ENCODE measurements around the gene KLHL17. TPM values are rescaled to one million over a fixed set of nuclear protein-coding genes. Genes with fewer than 3 reads are reported as not detected.

KLHL17 gene
- total RNA-seq, 1 donor from 2014 or later: 36.8 TPM

GRCh38 chr1:936348-937264 is 23.8 kb upstream of the KLHL17 start:
- Mint-ChIP-seq H3K9me3 (no peaks in the 10 kb centered on the region), H3K27me3 (ENCODE audit: low read depth) (peaks cover 43% of the 10 kb centered on the region), H3K27ac (no peak overlapping the region), H3K4me3 (ENCODE audit: low read depth) (no peak overlapping the region), H3K36me3 (ENCODE audit: low read depth) (no peaks in the 10 kb centered on the region), H3K4me1 (ENCODE audit: low read depth) (peaks cover 3% of the 10 kb centered on the region)
- intact Hi-C loops (cut with micrococcal nuclease): no loop called here
- DNase-seq (ENCODE audit: low spot score): no peak

GRCh38 chr1:937521-937920 is 22.9 kb upstream of the KLHL17 start:
- no peaks in the 10 kb centered on the region for H3K36me3 Mint-ChIP-seq (ENCODE audit: low read depth)
- H3K27me3 Mint-ChIP-seq (ENCODE audit: low read depth): peaks cover 42% of the 10 kb centered on the region
- no peak for DNase-seq (ENCODE audit: low spot score)
- intact Hi-C loops (cut with micrococcal nuclease): no loop called here
- H3K4me3 Mint-ChIP-seq (ENCODE audit: low read depth): no peak overlapping the region
- no peak overlapping the region for H3K27ac Mint-ChIP-seq
- no peaks in the 10 kb centered on the region for H3K9me3 Mint-ChIP-seq
- H3K4me1 Mint-ChIP-seq (ENCODE audit: low read depth): peaks cover 3% of the 10 kb centered on the region

- H3K4me3 Mint-ChIP-seq (ENCODE audit: low read depth): no peak overlapping the region
- peaks cover 3% of the 10 kb centered on the region for H3K4me1 Mint-ChIP-seq (ENCODE audit: low read depth)
- no peak overlapping the region for H3K27ac Mint-ChIP-seq
- no peak for DNase-seq (ENCODE audit: low spot score)
- H3K9me3 Mint-ChIP-seq: no peaks in the 10 kb centered on the region
- peaks cover 41% of the 10 kb centered on the region for H3K27me3 Mint-ChIP-seq (ENCODE audit: low read depth)
- peaks cover 2% of the 10 kb centered on the region for H3K36me3 Mint-ChIP-seq (ENCODE audit: low read depth)
- intact Hi-C loops (cut with micrococcal nuclease): no loop called here
These were observed 22.2 kb upstream of the KLHL17 start for GRCh38 chr1:938088-938683.

- no peak overlapping the region for H3K27ac Mint-ChIP-seq
- intact Hi-C loops (cut with micrococcal nuclease): no loop called here
- H3K4me3 Mint-ChIP-seq (ENCODE audit: low read depth): no peak overlapping the region
- H3K36me3 Mint-ChIP-seq (ENCODE audit: low read depth): peaks cover 5% of the 10 kb centered on the region
- DNase-seq (ENCODE audit: low spot score): no peak
- peaks cover 39% of the 10 kb centered on the region for H3K27me3 Mint-ChIP-seq (ENCODE audit: low read depth)
- peaks cover 3% of the 10 kb centered on the region for H3K4me1 Mint-ChIP-seq (ENCODE audit: low read depth)
- H3K9me3 Mint-ChIP-seq: no peaks in the 10 kb centered on the region
These were observed 21.5 kb upstream of the KLHL17 start for GRCh38 chr1:938711-939489.

GRCh38 chr1:939511-940106 is 20.8 kb upstream of the KLHL17 start:
- peaks cover 39% of the 10 kb centered on the region for H3K27me3 Mint-ChIP-seq (ENCODE audit: low read depth)
- no peak overlapping the region for H3K27ac Mint-ChIP-seq
- intact Hi-C loops (cut with micrococcal nuclease): loop anchor here (2.0 kb wide), 2 partner anchors 19 to 35 kb away; partner anchors contain the start of gene NOC2L
- no peaks in the 10 kb centered on the region for H3K9me3 Mint-ChIP-seq
- peaks cover 3% of the 10 kb centered on the region for H3K4me1 Mint-ChIP-seq (ENCODE audit: low read depth)
- no peak overlapping the region for H3K4me3 Mint-ChIP-seq (ENCODE audit: low read depth)
- DNase-seq (ENCODE audit: low spot score): no peak
- peaks cover 8% of the 10 kb centered on the region for H3K36me3 Mint-ChIP-seq (ENCODE audit: low read depth)

- Mint-ChIP-seq H3K36me3 (ENCODE audit: low read depth) (peaks cover 16% of the 10 kb centered on the region), H3K4me3 (ENCODE audit: low read depth) (no peak overlapping the region), H3K27ac (no peak overlapping the region), H3K4me1 (ENCODE audit: low read depth) (peaks cover 3% of the 10 kb centered on the region), H3K9me3 (no peaks in the 10 kb centered on the region), H3K27me3 (ENCODE audit: low read depth) (peaks cover 34% of the 10 kb centered on the region)
- intact Hi-C loops (cut with micrococcal nuclease): loop anchor here (2.0 kb wide), 2 partner anchors 18 to 36 kb away; partner anchors contain the start of gene NOC2L
- no peak for DNase-seq (ENCODE audit: low spot score)
These were observed 20.0 kb upstream of the KLHL17 start for GRCh38 chr1:940107-941014.

GRCh38 chr1:941015-941587 is 19.3 kb upstream of the KLHL17 start:
- intact Hi-C loops (cut with micrococcal nuclease): loop anchor here (2.0 kb wide), 2 partner anchors 18 to 36 kb away; partner anchors contain the start of gene NOC2L
- peaks cover 30% of the 10 kb centered on the region for H3K27me3 Mint-ChIP-seq (ENCODE audit: low read depth)
- H3K4me3 Mint-ChIP-seq (ENCODE audit: low read depth): peak overlapping the region; percentile 30
- DNase-seq (ENCODE audit: low spot score): no peak
- peaks cover 3% of the 10 kb centered on the region for H3K4me1 Mint-ChIP-seq (ENCODE audit: low read depth)
- peaks cover 23% of the 10 kb centered on the region for H3K36me3 Mint-ChIP-seq (ENCODE audit: low read depth)
- H3K9me3 Mint-ChIP-seq: no peaks in the 10 kb centered on the region
- H3K27ac Mint-ChIP-seq: no peak overlapping the region

- no peak overlapping the region for H3K27ac Mint-ChIP-seq
- intact Hi-C loops (cut with micrococcal nuclease): loop anchor here (2.0 kb wide), 2 partner anchors 17 to 37 kb away; partner anchors contain the start of gene NOC2L
- no peak for DNase-seq (ENCODE audit: low spot score)
These were observed 18.6 kb upstream of the KLHL17 start for GRCh38 chr1:941588-942383.

GRCh38 chr1:942411-942821 is 18.0 kb upstream of the KLHL17 start:
- intact Hi-C loops (cut with micrococcal nuclease): no loop called here
- no peak for DNase-seq (ENCODE audit: low spot score)
- H3K4me3 Mint-ChIP-seq (ENCODE audit: low read depth): no peak overlapping the region
- peaks cover 3% of the 10 kb centered on the region for H3K4me1 Mint-ChIP-seq (ENCODE audit: low read depth)
- H3K36me3 Mint-ChIP-seq (ENCODE audit: low read depth): peaks cover 30% of the 10 kb centered on the region
- no peak overlapping the region for H3K27ac Mint-ChIP-seq
- H3K9me3 Mint-ChIP-seq: no peaks in the 10 kb centered on the region
- H3K27me3 Mint-ChIP-seq (ENCODE audit: low read depth): peaks cover 27% of the 10 kb centered on the region

More at GRCh38 chr1:941588-942383, 18.6 kb upstream of the KLHL17 start:
- no peaks in the 10 kb centered on the region for H3K9me3 Mint-ChIP-seq
- peaks cover 3% of the 10 kb centered on the region for H3K4me1 Mint-ChIP-seq (ENCODE audit: low read depth)
- peaks cover 24% of the 10 kb centered on the region for H3K36me3 Mint-ChIP-seq (ENCODE audit: low read depth)
- peaks cover 28% of the 10 kb centered on the region for H3K27me3 Mint-ChIP-seq (ENCODE audit: low read depth)
- H3K4me3 Mint-ChIP-seq (ENCODE audit: low read depth): no peak overlapping the region

GRCh38 chr1:942864-943533 is 17.4 kb upstream of the KLHL17 start:
- H3K27ac Mint-ChIP-seq: no peak overlapping the region
- H3K9me3 Mint-ChIP-seq: no peaks in the 10 kb centered on the region
- no peak for DNase-seq (ENCODE audit: low spot score)
- peaks cover 30% of the 10 kb centered on the region for H3K36me3 Mint-ChIP-seq (ENCODE audit: low read depth)
- H3K27me3 Mint-ChIP-seq (ENCODE audit: low read depth): peaks cover 23% of the 10 kb centered on the region
- intact Hi-C loops (cut with micrococcal nuclease): no loop called here
- no peak overlapping the region for H3K4me3 Mint-ChIP-seq (ENCODE audit: low read depth)
- H3K4me1 Mint-ChIP-seq (ENCODE audit: low read depth): peaks cover 3% of the 10 kb centered on the region

Measured in activated T-helper 2 cell treated with anti-CD3 and anti-CD28 coated beads, Interferon-gamma antibody, Interleukin-2, Interleukin-4, amounts not matched to agents 10 μg/mL and 5 μg/mL and 100 μg/mL, durations not matched to agents 14 hours and 24 hours and 36 hours (primary cell).